DMS153 (cell line): ENCODE measurements around the gene ADAMTS12.

ENCODE experiments used
- DNase-seq: peaks from one replicate; lab custom pipeline; 2025; lab: John Stamatoyannopoulos, UW

ADAMTS12 gene

DNA sequence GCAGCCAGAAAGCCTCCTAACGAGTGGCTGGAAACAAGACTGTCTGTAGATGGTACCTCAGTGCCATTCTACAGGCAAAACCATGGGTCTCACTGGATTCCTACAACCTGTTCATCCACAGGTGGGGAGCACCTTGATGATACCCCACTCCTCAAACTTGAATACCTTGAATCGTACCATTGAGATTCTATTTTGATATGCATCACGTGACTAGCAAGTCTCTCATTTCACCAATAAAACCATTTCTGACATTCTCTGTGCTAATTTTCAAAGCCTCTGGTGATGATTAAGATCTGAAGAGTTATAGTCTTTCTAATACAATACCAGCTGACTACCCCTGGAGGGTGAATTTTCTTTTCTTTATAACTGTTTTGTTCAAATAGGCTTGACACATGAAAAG lies 188.9 kb downstream of the ADAMTS12 start:
- no peak for DNase-seq

- no peak for DNase-seq
Observed at GRCh38 chr5:33701951-33702350, 189.8 kb downstream of the ADAMTS12 start.

DNA sequence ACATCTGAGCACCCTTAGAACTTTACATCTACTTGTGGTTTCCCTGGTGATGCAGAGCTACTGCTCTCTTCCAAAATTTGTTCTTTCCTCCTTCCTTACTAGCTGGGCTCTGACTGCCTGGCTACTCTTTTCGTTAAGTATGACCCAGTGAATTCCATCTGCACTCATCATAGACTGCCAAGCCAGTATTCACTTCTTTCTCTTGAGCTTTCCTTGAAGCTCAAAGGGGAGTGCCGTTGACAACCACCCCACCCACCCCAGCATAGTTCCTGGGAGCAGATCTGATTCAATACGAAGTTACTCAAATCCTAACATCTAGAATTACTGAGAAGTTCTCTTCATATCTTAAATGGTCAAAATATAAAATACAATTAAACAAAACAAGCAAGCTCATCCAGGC lies 190.5 kb downstream of the ADAMTS12 start:
- DNase-seq: no peak

GRCh38 chr5:33696411-33696810 lies 195.4 kb downstream of the ADAMTS12 start:
- no peak for DNase-seq

DNA sequence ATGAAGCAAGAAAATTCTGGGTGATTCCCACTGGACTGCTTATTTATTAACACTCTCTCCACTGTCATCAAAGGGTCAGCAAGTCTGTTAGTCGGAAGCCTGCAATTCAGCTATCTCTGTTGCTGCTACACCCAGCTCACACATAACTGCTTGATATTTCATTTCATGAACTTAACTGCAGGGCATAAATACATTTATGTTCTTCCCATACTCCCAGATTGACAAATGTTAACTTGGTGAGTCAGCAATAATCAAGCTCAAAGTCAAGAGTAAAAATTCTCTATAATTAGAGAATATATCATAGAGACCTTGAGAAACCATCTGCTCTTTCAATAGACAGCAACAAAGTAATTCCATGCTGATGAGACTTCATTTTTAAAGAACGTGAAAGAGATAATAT lies 198.8 kb downstream of the ADAMTS12 start:
- DNase-seq: no peak

- no peak for DNase-seq
Observed at GRCh38 chr5:33691856-33692255, 199.9 kb downstream of the ADAMTS12 start.

DNA sequence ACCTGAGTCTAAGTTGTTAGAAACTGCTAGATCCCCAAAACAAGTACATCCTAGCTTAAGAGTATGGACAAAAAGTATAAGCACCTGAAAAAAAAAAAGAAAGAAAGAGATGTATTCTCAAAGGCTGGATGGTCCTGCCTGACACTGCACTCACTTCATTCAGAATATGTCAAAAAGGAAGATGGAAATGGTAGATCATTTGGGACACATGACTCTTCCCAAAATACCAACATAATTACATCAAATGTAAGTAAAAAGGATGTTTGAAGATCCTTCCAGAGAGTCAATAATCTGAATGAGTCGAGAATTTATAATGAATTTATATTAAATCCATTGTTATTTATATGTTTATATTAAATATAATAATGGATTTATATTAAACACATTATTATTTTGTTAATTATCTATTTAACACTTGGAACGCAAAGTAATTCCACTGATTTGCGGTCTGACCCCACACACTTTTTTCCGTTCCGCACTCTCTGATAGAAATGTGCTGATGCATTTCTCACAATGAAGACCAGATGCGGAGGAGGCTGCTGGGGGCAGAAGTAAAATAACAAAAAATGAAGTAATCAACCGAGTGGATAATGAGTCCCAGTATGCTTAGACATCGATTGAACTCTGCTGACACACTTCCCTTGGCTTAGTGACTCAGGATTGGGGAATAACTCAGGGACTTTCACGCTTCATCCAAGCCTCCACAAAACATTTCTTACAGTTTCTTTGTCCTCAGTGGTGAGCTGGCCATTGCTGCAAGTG lies 201.2 kb downstream of the ADAMTS12 start:
- DNase-seq: no peak

DNA sequence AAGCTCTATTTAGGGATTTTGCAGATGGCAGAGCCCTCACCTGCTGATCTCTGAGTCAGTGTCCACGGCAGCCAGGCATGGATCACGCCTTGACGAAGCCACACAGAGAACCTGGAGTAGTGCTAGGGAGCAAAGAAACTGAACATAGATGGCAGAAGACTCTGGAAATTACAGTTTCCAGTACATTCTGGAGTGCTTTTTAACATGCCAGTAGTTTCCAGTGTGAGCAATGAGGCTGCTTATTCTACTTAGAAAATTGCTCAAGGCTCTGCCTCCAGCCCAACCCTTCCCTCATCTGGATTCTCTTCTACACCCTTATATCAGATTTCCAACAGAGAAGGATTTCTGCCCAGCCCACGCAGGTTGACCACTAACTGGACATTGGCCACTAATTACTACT lies 203.3 kb downstream of the ADAMTS12 start:
- DNase-seq: no peak

DNA sequence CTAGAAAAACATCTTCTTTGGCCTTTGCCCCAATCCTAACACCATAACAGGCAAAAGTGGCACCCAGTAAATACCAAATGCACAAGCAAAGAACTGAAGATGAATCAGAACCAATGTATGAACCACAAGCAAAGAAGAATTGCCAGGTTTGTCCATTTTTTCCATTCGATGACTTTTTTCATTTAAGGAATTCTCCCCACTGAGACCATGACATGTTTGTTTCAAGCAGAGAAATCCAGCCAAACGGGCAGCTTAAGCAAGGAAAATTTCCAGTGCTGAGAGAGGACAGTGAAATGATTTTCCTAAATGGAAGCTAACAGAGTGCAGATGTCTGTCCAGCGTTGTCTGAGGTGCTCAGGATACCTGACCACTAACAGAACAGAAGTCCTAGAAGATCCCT lies 203.7 kb downstream of the ADAMTS12 start:
- DNase-seq: no peak

- no peak for DNase-seq
Observed at GRCh38 chr5:33685873-33686755, 205.7 kb downstream of the ADAMTS12 start.

GRCh38 chr5:33684496-33685159 lies 207.2 kb downstream of the ADAMTS12 start:
- no peak for DNase-seq

DNA sequence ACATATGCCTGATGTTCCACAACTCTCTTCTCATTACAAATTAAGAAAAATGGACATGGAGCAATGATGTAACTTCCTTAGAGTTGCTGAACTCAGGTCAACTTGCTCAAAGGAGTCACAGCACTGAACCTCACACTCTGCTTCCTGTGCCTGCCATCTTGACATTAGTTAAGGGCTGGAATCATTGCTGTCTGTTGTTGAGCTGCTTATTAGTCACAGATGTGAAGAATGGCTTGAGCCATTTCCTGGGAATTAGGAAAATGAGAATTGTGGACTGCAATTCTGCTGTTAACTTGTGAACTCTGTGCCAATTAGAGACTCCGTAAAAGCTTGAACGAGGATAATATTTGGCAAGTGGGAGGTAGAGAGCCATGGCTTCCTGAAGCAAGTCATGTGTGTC lies 212.0 kb downstream of the ADAMTS12 start:
- DNase-seq: no peak

GRCh38 chr5:33675958-33676464 lies 215.8 kb downstream of the ADAMTS12 start:
- DNase-seq: no peak

GRCh38 chr5:33671700-33672291 lies 220.0 kb downstream of the ADAMTS12 start:
- DNase-seq: no peak

- no peak for DNase-seq
Observed at GRCh38 chr5:33662722-33663427, 228.9 kb downstream of the ADAMTS12 start.

DNA sequence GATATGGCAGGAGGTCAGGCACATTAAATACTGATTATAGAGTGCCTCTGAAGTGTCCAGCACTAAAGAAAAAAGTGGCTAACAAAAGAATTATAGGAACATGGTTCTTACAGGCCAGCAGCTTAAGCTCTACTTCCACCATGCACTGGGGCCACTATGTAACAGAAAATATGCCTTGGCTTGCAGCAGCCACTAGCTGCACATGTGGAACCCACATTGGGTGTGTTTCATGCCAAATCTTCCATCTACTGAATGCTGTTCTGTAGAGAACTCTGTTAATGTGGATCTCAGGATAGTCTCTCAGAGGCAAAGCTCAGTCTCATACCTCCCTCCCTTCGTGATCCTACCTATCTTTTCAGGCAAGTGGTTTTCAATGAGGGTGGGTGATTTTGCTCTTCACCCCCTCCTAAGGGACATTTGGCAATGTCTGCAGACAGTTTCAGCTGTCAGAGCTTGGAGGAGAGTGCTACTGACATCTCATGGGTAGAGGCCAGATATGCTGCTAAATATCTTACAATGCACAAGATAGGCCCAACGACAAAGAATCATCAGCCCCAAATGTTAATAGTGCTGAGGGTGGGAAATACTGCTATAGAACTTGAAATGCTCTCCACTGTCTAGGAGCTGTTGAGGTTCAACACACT lies 232.1 kb downstream of the ADAMTS12 start:
- no peak for DNase-seq

DNA sequence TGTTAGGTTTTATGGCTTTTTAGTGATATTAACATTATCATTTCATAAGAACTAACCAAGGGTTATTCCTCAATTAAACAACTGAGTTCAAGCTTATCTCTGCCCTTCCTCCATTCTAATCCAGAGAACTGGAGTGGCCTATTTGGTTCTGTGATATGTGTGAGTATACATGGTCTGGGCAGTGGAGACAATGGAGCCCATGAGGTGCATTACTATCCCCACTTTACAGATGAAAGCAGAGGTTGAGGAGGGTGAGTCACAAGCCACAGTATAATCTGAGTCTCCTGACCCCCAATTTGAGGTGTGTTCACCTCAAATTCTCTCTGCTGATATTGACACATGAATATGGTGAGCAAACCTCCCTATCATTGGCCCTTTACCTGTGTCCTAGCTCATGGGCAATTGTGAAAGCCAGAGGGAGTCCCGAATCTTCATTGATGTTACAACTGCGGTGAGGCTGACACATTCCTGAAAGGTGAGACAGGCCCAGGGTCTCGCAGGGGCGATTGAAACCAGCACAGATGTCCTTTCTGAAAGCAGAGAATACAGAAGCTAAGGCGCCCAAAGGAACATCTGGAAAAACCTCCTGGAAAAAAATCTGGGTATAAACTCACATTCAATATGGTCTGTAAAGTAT lies 233.9 kb downstream of the ADAMTS12 start:
- no peak for DNase-seq

- no peak for DNase-seq
Observed at GRCh38 chr5:33657176-33657575, 234.6 kb downstream of the ADAMTS12 start.

DNA sequence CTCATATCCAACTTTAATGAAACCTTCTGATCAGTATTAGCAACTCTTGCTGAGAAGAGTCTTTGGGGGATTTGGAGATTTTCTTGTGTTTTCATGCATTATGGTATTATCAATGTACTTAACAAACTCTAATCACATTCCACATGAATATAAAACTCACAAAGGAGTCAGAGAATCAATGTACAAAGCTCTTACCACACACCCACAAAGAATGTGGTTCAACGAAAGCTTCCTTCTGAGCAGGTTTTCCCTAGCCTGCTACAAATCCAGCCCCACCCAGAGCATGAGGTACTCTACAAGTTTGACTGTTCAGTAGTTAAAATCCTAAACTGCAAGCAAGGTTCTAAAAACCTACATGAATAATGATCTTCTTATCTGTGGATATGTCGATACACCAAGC lies 240.9 kb downstream of the ADAMTS12 start:
- DNase-seq: no peak
